Measurements from ENCODE around the gene PCK1. TPM values are rescaled to one million over a fixed set of nuclear protein-coding genes. Genes with fewer than 3 reads are reported as not detected.

The PCK1 gene
- total and polyA plus RNA-seq, 2 of the 13 experiments (the other 11 are each of a cell fraction or from before 2014, with no cell fraction given), result 6.5 to 12.6 TPM

GRCh38 chr20:57596998-57597939, 36.4 kb downstream of the PCK1 start (continued):
- 0 out of 2 replicates have a peak, but pooled peaks have one; percentile 73 for TF ChIP-seq NRL (CRISPR knock-in tag; IDR thresholded peaks at IDR 0.05; ENCODE audit: borderline replicate concordance)
- peak; percentile 52 for TF ChIP-seq FOXO1 (CRISPR knock-in tag; IDR thresholded peaks at IDR 0.05)
- TF ChIP-seq, protein P1, sequence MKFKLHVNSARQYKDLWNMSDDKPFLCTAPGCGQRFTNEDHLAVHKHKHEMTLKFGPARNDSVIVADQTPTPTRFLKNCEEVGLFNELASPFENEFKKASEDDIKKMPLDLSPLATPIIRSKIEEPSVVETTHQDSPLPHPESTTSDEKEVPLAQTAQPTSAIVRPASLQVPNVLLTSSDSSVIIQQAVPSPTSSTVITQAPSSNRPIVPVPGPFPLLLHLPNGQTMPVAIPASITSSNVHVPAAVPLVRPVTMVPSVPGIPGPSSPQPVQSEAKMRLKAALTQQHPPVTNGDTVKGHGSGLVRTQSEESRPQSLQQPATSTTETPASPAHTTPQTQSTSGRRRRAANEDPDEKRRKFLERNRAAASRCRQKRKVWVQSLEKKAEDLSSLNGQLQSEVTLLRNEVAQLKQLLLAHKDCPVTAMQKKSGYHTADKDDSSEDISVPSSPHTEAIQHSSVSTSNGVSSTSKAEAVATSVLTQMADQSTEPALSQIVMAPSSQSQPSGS (CRISPR knock-in tag; IDR thresholded peaks at IDR 0.05), result 0 out of 2 replicates have a peak, but pooled peaks have one; percentile 36
- peak; percentile 97 for TF ChIP-seq RAD21 (CRISPR knock-in tag; IDR thresholded peaks at IDR 0.05)
- TF ChIP-seq, protein P2, sequence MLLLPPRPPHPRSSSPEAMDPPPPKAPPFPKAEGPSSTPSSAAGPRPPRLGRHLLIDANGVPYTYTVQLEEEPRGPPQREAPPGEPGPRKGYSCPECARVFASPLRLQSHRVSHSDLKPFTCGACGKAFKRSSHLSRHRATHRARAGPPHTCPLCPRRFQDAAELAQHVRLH (CRISPR knock-in tag; IDR thresholded peaks at IDR 0.05; ENCODE audit: borderline replicate concordance, low read depth), result no peak
- 0 out of 2 replicates have a peak, but pooled peaks have one; percentile 81 for TF ChIP-seq ZSCAN20 (CRISPR knock-in tag; IDR thresholded peaks at IDR 0.05; ENCODE audit: borderline replicate concordance)
- TF ChIP-seq, protein P3, sequence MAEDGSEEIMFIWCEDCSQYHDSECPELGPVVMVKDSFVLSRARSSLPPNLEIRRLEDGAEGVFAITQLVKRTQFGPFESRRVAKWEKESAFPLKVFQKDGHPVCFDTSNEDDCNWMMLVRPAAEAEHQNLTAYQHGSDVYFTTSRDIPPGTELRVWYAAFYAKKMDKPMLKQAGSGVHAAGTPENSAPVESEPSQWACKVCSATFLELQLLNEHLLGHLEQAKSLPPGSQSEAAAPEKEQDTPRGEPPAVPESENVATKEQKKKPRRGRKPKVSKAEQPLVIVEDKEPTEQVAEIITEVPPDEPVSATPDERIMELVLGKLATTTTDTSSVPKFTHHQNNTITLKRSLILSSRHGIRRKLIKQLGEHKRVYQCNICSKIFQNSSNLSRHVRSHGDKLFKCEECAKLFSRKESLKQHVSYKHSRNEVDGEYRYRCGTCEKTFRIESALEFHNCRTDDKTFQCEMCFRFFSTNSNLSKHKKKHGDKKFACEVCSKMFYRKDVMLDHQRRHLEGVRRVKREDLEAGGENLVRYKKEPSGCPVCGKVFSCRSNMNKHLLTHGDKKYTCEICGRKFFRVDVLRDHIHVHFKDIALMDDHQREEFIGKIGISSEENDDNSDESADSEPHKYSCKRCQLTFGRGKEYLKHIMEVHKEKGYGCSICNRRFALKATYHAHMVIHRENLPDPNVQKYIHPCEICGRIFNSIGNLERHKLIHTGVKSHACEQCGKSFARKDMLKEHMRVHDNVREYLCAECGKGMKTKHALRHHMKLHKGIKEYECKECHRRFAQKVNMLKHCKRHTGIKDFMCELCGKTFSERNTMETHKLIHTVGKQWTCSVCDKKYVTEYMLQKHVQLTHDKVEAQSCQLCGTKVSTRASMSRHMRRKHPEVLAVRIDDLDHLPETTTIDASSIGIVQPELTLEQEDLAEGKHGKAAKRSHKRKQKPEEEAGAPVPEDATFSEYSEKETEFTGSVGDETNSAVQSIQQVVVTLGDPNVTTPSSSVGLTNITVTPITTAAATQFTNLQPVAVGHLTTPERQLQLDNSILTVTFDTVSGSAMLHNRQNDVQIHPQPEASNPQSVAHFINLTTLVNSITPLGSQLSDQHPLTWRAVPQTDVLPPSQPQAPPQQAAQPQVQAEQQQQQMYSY (CRISPR knock-in tag; IDR thresholded peaks at IDR 0.05), result no peak
- TF ChIP-seq ZNF501 (CRISPR knock-in tag; IDR thresholded peaks at IDR 0.05), result peak; percentile 87
- 0 out of 2 replicates have a peak, but pooled peaks have one; percentile 18 for TF ChIP-seq EZH2 (conservative IDR thresholded peaks at IDR 0.05; ENCODE audit: low read depth, low read length)
- TF ChIP-seq ZNF670 (CRISPR knock-in tag; IDR thresholded peaks at IDR 0.05; ENCODE audit: borderline replicate concordance), result peak; percentile 76; the same call in 1 of the 2 replicates
- peak; percentile 57; the same call in 1 of the 2 replicates for TF ChIP-seq ZNF83 (CRISPR knock-in tag; IDR thresholded peaks at IDR 0.05; ENCODE audit: borderline replicate concordance)
- TF ChIP-seq MIER3 (CRISPR knock-in tag; IDR thresholded peaks at IDR 0.05; ENCODE audit: borderline replicate concordance), result 0 out of 2 replicates have a peak, but pooled peaks have one; percentile 52
- TF ChIP-seq MAFK (conservative IDR thresholded peaks at IDR 0.05 in 1 of 2, IDR thresholded peaks at IDR 0.05 in 1 of 2; ENCODE audit: low read length in 2 of 2), result no peak
- TF ChIP-seq GATA4 (IDR thresholded peaks at IDR 0.05; ENCODE audit: borderline replicate concordance, low read depth), result no peak
- TF ChIP-seq DNMT3B (CRISPR knock-in tag; conservative IDR thresholded peaks at IDR 0.05), result no peak
- TF ChIP-seq, protein P4, sequence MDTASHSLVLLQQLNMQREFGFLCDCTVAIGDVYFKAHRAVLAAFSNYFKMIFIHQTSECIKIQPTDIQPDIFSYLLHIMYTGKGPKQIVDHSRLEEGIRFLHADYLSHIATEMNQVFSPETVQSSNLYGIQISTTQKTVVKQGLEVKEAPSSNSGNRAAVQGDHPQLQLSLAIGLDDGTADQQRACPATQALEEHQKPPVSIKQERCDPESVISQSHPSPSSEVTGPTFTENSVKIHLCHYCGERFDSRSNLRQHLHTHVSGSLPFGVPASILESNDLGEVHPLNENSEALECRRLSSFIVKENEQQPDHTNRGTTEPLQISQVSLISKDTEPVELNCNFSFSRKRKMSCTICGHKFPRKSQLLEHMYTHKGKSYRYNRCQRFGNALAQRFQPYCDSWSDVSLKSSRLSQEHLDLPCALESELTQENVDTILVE (CRISPR knock-in tag; IDR thresholded peaks at IDR 0.05), result peak; percentile 32; the same call in 1 of the 2 replicates
- peak; percentile 69 for TF ChIP-seq ZNF687 (CRISPR knock-in tag; IDR thresholded peaks at IDR 0.05)
